Type B pancreatic cell (in vitro differentiated cells): Measurements from ENCODE around the gene ZNF723. TPM values are rescaled to one million over a fixed set of nuclear protein-coding genes. Genes with fewer than 3 reads are reported as not detected.
"Not testable (repeated sequence)": the region's sequence is repeated elsewhere in the genome, so short reads cannot be mapped to it uniquely, and the experiment has no call there.

Source experiments
- DNase-seq: peaks from one replicate; pipeline ENCODE4 v3.0.0; 2021; ENCODE audit warnings: mixed read lengths; ENCODE audit not compliant: unreplicated experiment; ENCODE audit errors: extremely low spot score
- H3K27ac Mint-ChIP-seq: 2 replicates; pipeline ENCODE4 v1.8.0; 2021; ENCODE audit warnings: mild to moderate bottlenecking, mixed read lengths
- H3K27me3 Mint-ChIP-seq: 2 replicates; pipeline ENCODE4 v1.8.0; 2021; ENCODE audit warnings: mixed read lengths
- H3K36me3 Mint-ChIP-seq: 2 replicates; pipeline ENCODE4 v1.8.0; 2021; ENCODE audit warnings: mixed read lengths
- H3K4me1 Mint-ChIP-seq: one replicate; pipeline ENCODE4 v1.8.0; 2021; ENCODE audit warnings: mixed read lengths; ENCODE audit not compliant: unreplicated experiment
- H3K4me3 Mint-ChIP-seq: 2 replicates; pipeline ENCODE4 v1.8.0; 2021; ENCODE audit warnings: mild to moderate bottlenecking, mixed read lengths
- H3K9me3 Mint-ChIP-seq: 2 replicates; pipeline ENCODE4 v1.8.0; 2021; ENCODE audit warnings: mixed read lengths
- long read RNA-seq: library from polyadenylated mRNA; unstranded; transcript quantifications from one replicate; pipeline ENCODE4 v2.0.0, GENCODE V29; 2020
- total RNA-seq: library from RNA; stranded (reverse); gene quantifications from 2 replicates; pipeline ENCODE4 v1.2.1, GENCODE V29; 2021; ENCODE audit warnings: low replicate concordance
- TF ChIP-seq, protein P1 (sequence below): fragments of 200-600 bp; sonication (generic); conservative IDR thresholded peaks from 2 replicates; pipeline ENCODE4 v1.5.0; 2021; ENCODE audit warnings: antibody characterized with exemption, mild to moderate bottlenecking

ZNF723 gene
- not detected in 2 replicates for total RNA-seq
- long read RNA-seq, result 0 reads

DNA sequence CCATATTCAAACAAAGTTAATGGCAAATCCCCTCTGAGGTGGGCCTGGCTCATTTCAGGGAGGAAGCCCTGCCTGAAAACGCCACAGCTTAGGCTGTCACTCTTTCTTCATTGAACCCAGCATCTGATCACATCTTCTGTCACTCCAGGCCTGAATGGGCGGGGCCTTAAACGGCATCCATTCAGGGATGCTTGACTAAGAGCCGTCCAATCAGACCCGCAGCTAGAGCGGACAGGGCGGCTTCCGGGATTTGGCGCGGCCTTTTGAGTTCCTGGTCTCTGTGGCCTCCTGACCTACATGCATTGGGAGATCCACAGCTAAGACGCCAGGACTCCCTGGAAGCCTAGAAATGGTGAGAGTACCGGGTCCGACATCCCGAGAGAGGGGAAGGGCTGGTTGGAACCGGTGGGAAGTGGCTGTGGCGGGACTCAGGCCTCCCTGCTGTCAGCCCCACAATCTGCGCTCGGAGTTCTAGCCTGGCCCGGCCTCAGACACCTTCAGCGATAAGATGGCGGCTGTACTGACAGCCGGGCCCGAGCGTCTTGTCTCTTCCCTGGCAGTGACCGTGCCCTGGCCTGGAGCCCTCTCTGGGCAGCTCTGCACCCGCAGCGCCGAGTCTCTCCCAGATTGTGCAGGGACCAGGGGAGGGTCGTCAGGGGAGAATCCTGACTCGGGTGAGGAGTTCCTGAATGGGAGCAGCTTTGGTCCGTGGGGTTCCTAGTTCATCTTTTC, at the start of gene ZNF723:
Gene ZNF723 (plus strand): TSS at position 261 of the 732 bp plus-strand sequence. CDS start 89 bp downstream, at position 350.
- DNase-seq, result no peak
- no peaks in the 10 kb centered on the region for H3K27me3 Mint-ChIP-seq
- no peak within 1 kb of the TSS for H3K27ac Mint-ChIP-seq
- H3K36me3 Mint-ChIP-seq, result no peaks in the 10 kb centered on the region
- H3K4me3 Mint-ChIP-seq, result no peak within 1 kb of the TSS
- TF ChIP-seq, protein P1, sequence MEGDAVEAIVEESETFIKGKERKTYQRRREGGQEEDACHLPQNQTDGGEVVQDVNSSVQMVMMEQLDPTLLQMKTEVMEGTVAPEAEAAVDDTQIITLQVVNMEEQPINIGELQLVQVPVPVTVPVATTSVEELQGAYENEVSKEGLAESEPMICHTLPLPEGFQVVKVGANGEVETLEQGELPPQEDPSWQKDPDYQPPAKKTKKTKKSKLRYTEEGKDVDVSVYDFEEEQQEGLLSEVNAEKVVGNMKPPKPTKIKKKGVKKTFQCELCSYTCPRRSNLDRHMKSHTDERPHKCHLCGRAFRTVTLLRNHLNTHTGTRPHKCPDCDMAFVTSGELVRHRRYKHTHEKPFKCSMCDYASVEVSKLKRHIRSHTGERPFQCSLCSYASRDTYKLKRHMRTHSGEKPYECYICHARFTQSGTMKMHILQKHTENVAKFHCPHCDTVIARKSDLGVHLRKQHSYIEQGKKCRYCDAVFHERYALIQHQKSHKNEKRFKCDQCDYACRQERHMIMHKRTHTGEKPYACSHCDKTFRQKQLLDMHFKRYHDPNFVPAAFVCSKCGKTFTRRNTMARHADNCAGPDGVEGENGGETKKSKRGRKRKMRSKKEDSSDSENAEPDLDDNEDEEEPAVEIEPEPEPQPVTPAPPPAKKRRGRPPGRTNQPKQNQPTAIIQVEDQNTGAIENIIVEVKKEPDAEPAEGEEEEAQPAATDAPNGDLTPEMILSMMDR, result no peak
- H3K9me3 Mint-ChIP-seq, result no peaks in the 10 kb centered on the region
- H3K4me1 Mint-ChIP-seq, result no peaks in the 10 kb centered on the region

DNA sequence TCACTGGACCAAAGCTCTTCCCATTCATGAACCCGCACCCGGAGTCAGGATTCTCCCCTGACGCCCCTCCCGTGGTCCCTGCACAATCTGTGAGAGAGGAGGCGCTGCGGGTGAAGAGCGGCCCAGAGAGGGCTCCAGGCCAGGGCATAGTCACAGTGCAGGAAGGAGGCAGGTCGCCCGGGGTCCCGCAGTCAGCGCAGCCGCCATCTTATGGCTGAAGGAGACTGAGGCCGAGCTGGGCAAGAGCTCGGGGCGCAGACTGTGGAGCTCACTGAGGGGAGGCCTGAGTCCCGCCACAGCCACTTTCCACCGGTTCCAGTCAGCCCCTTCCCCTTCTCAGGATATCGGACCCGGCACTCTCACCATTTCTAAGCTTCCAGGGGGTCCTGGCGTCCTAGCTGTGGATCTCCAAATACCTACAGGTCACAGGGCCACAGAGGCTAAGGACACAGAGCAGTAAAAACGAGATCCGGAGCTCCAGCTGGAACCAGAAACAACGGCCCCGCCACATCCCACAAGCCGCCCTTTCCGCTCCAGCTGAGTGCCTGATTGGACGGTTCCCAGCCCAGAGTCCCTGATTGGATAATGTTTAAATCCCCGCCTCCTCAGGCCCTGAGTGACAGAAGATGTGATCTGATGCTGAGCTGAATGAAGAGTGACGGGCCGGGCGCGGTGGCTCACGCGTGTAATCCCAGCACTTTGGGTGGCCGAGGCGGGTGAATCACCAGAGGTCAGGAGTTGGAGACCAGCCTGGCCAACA, 48.3 kb upstream of the ZNF723 start, which contains the start of gene ZNF99:
Gene ZNF99 (minus strand): TSS at position 501 of the 760 bp plus-strand sequence. CDS start 135 bp downstream, at position 366.
- DNase-seq, result no peak
- TF ChIP-seq, protein P1, result no peak

DNA sequence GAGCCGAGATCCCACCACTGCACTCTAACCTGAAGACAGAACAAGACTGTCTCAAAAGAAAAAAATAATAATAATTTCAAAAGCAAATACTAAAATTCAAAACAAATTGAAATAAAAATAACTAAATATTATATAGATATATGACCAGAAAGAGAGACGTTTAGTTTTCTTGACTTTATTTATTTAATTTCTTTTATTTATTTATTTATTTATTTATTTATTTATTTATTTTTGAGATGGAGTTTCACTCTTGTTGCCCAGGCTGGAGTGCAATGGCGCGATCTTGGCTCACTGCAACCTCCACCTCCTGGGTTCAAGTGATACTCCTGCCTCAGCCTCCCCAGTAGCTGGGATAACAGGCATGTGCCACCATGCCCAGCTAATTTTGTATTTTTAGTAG, 39.2 kb upstream of the ZNF723 start:
- H3K4me1 Mint-ChIP-seq, H3K27me3 Mint-ChIP-seq, H3K4me3 Mint-ChIP-seq, H3K27ac Mint-ChIP-seq, DNase-seq, H3K36me3 Mint-ChIP-seq: not testable (repeated sequence)
- H3K9me3 Mint-ChIP-seq, result peaks cover 18% of the 10 kb centered on the region

More for the DNA sequence above, 48.3 kb upstream of the ZNF723 start, which contains the start of gene ZNF99:
- Mint-ChIP-seq H3K27ac (no peak within 1 kb of the TSS), H3K27me3 (no peaks in the 10 kb centered on the region), H3K36me3 (no peaks in the 10 kb centered on the region), H3K9me3 (no peaks in the 10 kb centered on the region), H3K4me3 (no peak within 1 kb of the TSS), H3K4me1 (no peaks in the 10 kb centered on the region)

DNA sequence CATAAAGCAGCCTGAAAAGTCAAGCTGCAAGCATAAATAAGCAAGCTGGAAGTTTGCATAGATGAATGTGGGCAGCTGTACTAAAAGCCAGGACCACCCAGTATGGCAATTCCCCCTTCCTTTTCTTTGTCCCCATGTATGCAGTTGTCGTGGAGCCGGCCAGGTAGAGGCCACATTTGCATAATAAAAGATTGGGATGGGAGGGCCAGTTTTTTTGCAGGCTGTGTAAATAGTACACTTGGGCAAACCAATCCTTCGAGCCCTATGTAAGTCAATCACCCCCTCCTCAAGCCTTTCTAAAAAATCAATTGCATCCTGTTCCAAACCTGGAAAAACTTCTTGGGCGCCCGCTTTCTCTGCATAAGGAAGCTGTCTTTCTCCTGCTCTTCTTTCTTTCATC, 35.1 kb upstream of the ZNF723 start:
- Mint-ChIP-seq H3K27me3 (no peaks in the 10 kb centered on the region), H3K4me3 (no peak overlapping the region), H3K36me3 (no peaks in the 10 kb centered on the region), H3K9me3 (peaks cover 21% of the 10 kb centered on the region), H3K27ac (no peak overlapping the region), H3K4me1 (no peaks in the 10 kb centered on the region)
- no peak for DNase-seq
- TF ChIP-seq, protein P1, result no peak

DNA sequence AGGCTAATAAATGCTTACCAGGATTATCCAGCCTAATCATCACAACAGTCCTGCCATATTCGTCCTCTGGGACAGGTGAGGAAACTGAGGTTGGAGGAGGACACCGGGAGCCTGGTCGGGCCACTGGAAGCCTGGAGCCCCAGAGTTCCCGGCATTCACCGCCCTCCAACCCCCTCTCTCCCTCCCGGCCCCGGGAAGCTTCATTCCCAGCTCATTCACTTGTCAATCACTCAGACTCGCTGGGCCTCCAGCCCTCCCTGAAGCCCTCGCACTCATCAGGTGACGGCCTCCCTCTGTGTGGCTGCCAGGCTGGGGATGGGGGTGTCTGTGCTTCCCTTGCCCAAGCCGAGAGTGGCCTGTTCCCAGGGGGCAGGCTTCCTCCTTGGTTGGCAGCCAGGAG, 25.7 kb upstream of the ZNF723 start:
- Mint-ChIP-seq H3K9me3 (peaks cover 11% of the 10 kb centered on the region), H3K4me3 (no peak overlapping the region), H3K27me3 (no peaks in the 10 kb centered on the region), H3K36me3 (no peaks in the 10 kb centered on the region), H3K4me1 (no peaks in the 10 kb centered on the region), H3K27ac (no peak overlapping the region)
- TF ChIP-seq, protein P1, result no peak
- DNase-seq, result no peak
